ENCODE data around the gene MPZL3.
A peak's percentile ranks its signal among the peaks of the same experiment; 100 is the strongest.

MPZL3 gene

GRCh38 chr11:118251858-118252652 is at the start of gene MPZL3:
TSS of gene MPZL3 (minus strand) at chr11:118252365. CDS start at chr11:118252294, 71 bp downstream.
- DNase-seq (ENCODE audit: low read depth in 2 of 3, low spot score in 1 of 3): peak; percentile 71 to 76 (median 72)

- no peak for DNase-seq (ENCODE audit: low read depth in 2 of 3, low spot score in 1 of 3)
Measured at GRCh38 chr11:118301600-118302195, 49.5 kb upstream of the MPZL3 start.

GRCh38 chr11:118295815-118296454 is 43.8 kb upstream of the MPZL3 start:
- DNase-seq (ENCODE audit: low read depth in 2 of 3, low spot score in 1 of 3): no peak

GRCh38 chr11:118295199-118295598 is 43.0 kb upstream of the MPZL3 start:
- DNase-seq (ENCODE audit: low read depth in 2 of 3, low spot score in 1 of 3): no peak

GRCh38 chr11:118294053-118294452 is 41.9 kb upstream of the MPZL3 start:
- DNase-seq (ENCODE audit: low read depth in 2 of 3, low spot score in 1 of 3): no peak

GRCh38 chr11:118291477-118292135 is 39.4 kb upstream of the MPZL3 start:
- DNase-seq (ENCODE audit: low read depth in 2 of 3, low spot score in 1 of 3): no peak

GRCh38 chr11:118290923-118291322 is 38.8 kb upstream of the MPZL3 start:
- peak in 1 of 3 donors; percentile 53 for DNase-seq (ENCODE audit: low read depth in 2 of 3, low spot score in 1 of 3)

GRCh38 chr11:118289401-118289800 is 37.2 kb upstream of the MPZL3 start:
- no peak for DNase-seq (ENCODE audit: low read depth in 2 of 3, low spot score in 1 of 3)

- no peak for DNase-seq (ENCODE audit: low read depth in 2 of 3, low spot score in 1 of 3)
Measured at GRCh38 chr11:118287006-118287405, 34.8 kb upstream of the MPZL3 start.

- DNase-seq (ENCODE audit: low read depth in 2 of 3, low spot score in 1 of 3): no peak
Measured at GRCh38 chr11:118286545-118286944, 34.4 kb upstream of the MPZL3 start.

GRCh38 chr11:118283756-118284350 is 31.7 kb upstream of the MPZL3 start:
- no peak for DNase-seq (ENCODE audit: low read depth in 2 of 3, low spot score in 1 of 3)

GRCh38 chr11:118283037-118283636 is 31.0 kb upstream of the MPZL3 start:
- DNase-seq (ENCODE audit: low read depth in 2 of 3, low spot score in 1 of 3): no peak

- DNase-seq (ENCODE audit: low read depth in 2 of 3, low spot score in 1 of 3): no peak
Measured at GRCh38 chr11:118282606-118283005, 30.4 kb upstream of the MPZL3 start.

GRCh38 chr11:118281284-118281683 is 29.1 kb upstream of the MPZL3 start:
- no peak for DNase-seq (ENCODE audit: low read depth in 2 of 3, low spot score in 1 of 3)

- DNase-seq (ENCODE audit: low read depth in 2 of 3, low spot score in 1 of 3): peak in 1 of 3 donors; percentile 5
Measured at GRCh38 chr11:118277312-118277711, 25.1 kb upstream of the MPZL3 start.

- DNase-seq (ENCODE audit: low read depth in 2 of 3, low spot score in 1 of 3): no peak
Measured at GRCh38 chr11:118276422-118276821, 24.3 kb upstream of the MPZL3 start.

GRCh38 chr11:118275176-118275575 is 23.0 kb upstream of the MPZL3 start:
- no peak for DNase-seq (ENCODE audit: low read depth in 2 of 3, low spot score in 1 of 3)

- DNase-seq (ENCODE audit: low read depth in 2 of 3, low spot score in 1 of 3): no peak
Measured at GRCh38 chr11:118274186-118274585, 22.0 kb upstream of the MPZL3 start.

GRCh38 chr11:118272001-118272400 is 19.8 kb upstream of the MPZL3 start:
- DNase-seq (ENCODE audit: low read depth in 2 of 3, low spot score in 1 of 3): no peak

- no peak for DNase-seq (ENCODE audit: low read depth in 2 of 3, low spot score in 1 of 3)
Measured at GRCh38 chr11:118267486-118267885, 15.3 kb upstream of the MPZL3 start.

- no peak for DNase-seq (ENCODE audit: low read depth in 2 of 3, low spot score in 1 of 3)
Measured at GRCh38 chr11:118265954-118266353, 13.8 kb upstream of the MPZL3 start.

Data from stimulated activated CD4-positive, alpha-beta T cell treated with anti-CD3 and anti-CD28 coated beads, Interleukin-12 subunit alpha, Interleukin-12 subunit beta, amount 100 ng/mL, for 48 hours (primary cell).